ENCODE data around the gene CRHR1.

DNA sequence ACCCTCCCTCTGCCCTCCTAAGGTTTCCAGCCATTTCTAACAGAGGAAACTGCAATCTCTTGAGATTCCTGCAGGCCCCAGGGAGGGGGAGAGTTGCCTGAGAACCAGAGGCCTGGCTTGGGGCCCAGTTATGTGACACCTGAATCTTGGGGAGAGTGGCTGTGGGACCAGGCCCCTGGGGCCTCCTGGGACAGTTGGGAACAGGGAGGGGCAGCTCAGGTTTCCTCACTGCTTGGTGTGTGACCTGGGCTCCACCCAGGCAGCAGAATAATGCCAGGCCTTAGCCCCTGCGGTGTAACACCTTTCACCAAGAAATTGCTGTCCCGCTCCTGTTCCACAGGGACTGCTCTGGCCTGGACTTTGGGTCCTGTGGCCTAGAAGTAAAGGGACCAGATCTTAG, 44.3 kb upstream of the CRHR1 start:
- TF ChIP-seq POLR2A (IDR thresholded peaks at IDR 0.05) = no peak
- TF ChIP-seq CTCF (IDR thresholded peaks at IDR 0.05) = no peak

All from uterus (tissue), 2 donors.